Measurements from ENCODE around the gene HOXC9.

The HOXC9 gene

DNA sequence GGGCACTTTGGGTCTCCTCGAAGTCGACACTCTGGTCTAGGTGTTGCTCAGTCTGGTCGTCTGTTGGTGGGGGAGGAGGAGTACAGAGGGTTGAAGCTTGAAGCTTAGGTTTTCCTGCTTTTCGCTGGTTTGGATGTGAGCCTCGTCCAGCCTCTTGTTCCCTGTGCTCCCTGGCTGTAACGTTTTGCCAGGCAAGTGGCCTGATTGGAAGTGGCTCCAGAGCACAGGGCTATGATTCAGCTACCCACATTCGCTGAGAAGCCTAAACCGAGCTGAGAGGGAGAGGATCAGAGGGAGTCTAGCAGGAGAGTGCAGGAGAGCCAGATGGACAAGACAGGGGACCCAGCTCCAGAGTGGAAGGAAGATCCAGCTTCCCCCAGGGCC lies 8.9 kb upstream of the HOXC9 start (continued):
- TF ChIP-seq ZNF394 (tag by site-specific recombination; IDR thresholded peaks at IDR 0.05; ENCODE audit: borderline replicate concordance) = peak; percentile 23; the same call in 1 of the 2 replicates
- no peak for TF ChIP-seq OSR2 (tag by site-specific recombination; IDR thresholded peaks at IDR 0.05)
- TF ChIP-seq, protein P1, sequence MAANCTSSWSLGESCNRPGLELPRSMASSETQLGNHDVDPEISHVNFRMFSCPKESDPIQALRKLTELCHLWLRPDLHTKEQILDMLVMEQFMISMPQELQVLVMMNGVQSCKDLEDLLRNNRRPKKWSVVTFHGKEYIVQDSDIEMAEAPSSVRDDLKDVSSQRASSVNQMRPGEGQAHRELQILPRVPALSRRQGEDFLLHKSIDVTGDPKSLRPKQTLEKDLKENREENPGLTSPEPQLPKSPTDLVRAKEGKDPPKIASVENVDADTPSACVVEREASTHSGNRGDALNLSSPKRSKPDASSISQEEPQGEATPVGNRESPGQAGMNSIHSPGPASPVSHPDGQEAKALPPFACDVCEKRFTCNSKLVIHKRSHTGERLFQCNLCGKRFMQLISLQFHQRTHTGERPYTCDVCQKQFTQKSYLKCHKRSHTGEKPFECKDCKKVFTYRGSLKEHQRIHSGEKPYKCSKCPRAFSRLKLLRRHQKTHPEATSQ (tag by site-specific recombination; IDR thresholded peaks at IDR 0.05) = no peak
- no peak for TF ChIP-seq ZNF423 (tag by site-specific recombination; IDR thresholded peaks at IDR 0.05)
- TF ChIP-seq, protein P2, sequence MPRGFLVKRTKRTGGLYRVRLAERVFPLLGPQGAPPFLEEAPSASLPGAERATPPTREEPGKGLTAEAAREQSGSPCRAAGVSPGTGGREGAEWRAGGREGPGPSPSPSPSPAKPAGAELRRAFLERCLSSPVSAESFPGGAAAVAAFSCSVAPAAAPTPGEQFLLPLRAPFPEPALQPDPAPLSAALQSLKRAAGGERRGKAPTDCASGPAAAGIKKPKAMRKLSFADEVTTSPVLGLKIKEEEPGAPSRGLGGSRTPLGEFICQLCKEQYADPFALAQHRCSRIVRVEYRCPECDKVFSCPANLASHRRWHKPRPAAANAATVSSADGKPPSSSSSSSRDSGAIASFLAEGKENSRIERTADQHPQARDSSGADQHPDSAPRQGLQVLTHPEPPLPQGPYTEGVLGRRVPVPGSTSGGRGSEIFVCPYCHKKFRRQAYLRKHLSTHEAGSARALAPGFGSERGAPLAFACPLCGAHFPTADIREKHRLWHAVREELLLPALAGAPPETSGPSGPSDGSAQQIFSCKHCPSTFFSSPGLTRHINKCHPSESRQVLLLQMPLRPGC (tag by site-specific recombination; IDR thresholded peaks at IDR 0.05) = no peak
- TF ChIP-seq ZBTB17 (tag by site-specific recombination; IDR thresholded peaks at IDR 0.05) = peak; percentile 97
- no peak for TF ChIP-seq GLI2 (tag by site-specific recombination; IDR thresholded peaks at IDR 0.05; ENCODE audit: borderline replicate concordance, low read depth)
- no peak for TF ChIP-seq KLF8 (tag by site-specific recombination; IDR thresholded peaks at IDR 0.05)
- TF ChIP-seq ZNF341 (tag by site-specific recombination; IDR thresholded peaks at IDR 0.05; ENCODE audit: low read depth) = peak; percentile 45; the same call in 1 of the 2 replicates
- no peak for TF ChIP-seq ZNF548 (tag by site-specific recombination; IDR thresholded peaks at IDR 0.05)
- no peak for TF ChIP-seq REPIN1 (tag by site-specific recombination; IDR thresholded peaks at IDR 0.05; ENCODE audit: low read depth)
- TF ChIP-seq ZNF175 (tag by site-specific recombination; IDR thresholded peaks at IDR 0.05) = no peak
- TF ChIP-seq ZNF133 (tag by site-specific recombination; IDR thresholded peaks at IDR 0.05) = no peak
- TF ChIP-seq, protein P3, sequence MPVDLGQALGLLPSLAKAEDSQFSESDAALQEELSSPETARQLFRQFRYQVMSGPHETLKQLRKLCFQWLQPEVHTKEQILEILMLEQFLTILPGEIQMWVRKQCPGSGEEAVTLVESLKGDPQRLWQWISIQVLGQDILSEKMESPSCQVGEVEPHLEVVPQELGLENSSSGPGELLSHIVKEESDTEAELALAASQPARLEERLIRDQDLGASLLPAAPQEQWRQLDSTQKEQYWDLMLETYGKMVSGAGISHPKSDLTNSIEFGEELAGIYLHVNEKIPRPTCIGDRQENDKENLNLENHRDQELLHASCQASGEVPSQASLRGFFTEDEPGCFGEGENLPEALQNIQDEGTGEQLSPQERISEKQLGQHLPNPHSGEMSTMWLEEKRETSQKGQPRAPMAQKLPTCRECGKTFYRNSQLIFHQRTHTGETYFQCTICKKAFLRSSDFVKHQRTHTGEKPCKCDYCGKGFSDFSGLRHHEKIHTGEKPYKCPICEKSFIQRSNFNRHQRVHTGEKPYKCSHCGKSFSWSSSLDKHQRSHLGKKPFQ (tag by site-specific recombination; IDR thresholded peaks at IDR 0.05) = no peak
- TF ChIP-seq ZNF670 (tag by site-specific recombination; IDR thresholded peaks at IDR 0.05; ENCODE audit: low read depth) = no peak
- TF ChIP-seq ZNF16 (tag by site-specific recombination; IDR thresholded peaks at IDR 0.05; ENCODE audit: low read depth) = no peak
- TF ChIP-seq ZFP37 (tag by site-specific recombination; IDR thresholded peaks at IDR 0.05) = no peak
- TF ChIP-seq ZNF776 (tag by site-specific recombination; IDR thresholded peaks at IDR 0.05; ENCODE audit: borderline replicate concordance) = no peak
- TF ChIP-seq ZNF76 (tag by site-specific recombination; IDR thresholded peaks at IDR 0.05; ENCODE audit: borderline replicate concordance, low read depth) = 0 out of 2 replicates have a peak, but pooled peaks have one; percentile 11
- no peak for TF ChIP-seq ZNF10 (tag by site-specific recombination; IDR thresholded peaks at IDR 0.05)
- TF ChIP-seq, protein P4, sequence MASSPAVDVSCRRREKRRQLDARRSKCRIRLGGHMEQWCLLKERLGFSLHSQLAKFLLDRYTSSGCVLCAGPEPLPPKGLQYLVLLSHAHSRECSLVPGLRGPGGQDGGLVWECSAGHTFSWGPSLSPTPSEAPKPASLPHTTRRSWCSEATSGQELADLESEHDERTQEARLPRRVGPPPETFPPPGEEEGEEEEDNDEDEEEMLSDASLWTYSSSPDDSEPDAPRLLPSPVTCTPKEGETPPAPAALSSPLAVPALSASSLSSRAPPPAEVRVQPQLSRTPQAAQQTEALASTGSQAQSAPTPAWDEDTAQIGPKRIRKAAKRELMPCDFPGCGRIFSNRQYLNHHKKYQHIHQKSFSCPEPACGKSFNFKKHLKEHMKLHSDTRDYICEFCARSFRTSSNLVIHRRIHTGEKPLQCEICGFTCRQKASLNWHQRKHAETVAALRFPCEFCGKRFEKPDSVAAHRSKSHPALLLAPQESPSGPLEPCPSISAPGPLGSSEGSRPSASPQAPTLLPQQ (tag by site-specific recombination; IDR thresholded peaks at IDR 0.05) = no peak
- TF ChIP-seq ZXDB (tag by site-specific recombination; IDR thresholded peaks at IDR 0.05) = peak; percentile 23; the same call in 1 of the 2 replicates
- no peak for TF ChIP-seq ZBTB21 (tag by site-specific recombination; IDR thresholded peaks at IDR 0.05)
- TF ChIP-seq, protein P5, sequence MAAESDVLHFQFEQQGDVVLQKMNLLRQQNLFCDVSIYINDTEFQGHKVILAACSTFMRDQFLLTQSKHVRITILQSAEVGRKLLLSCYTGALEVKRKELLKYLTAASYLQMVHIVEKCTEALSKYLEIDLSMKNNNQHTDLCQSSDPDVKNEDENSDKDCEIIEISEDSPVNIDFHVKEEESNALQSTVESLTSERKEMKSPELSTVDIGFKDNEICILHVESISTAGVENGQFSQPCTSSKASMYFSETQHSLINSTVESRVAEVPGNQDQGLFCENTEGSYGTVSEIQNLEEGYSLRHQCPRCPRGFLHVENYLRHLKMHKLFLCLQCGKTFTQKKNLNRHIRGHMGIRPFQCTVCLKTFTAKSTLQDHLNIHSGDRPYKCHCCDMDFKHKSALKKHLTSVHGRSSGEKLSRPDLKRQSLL (tag by site-specific recombination; IDR thresholded peaks at IDR 0.05) = peak; percentile 93
- TF ChIP-seq ZNF335 (tag by site-specific recombination; conservative IDR thresholded peaks at IDR 0.05) = peak; percentile 29; the same call in 1 of the 2 replicates
- TF ChIP-seq, protein P6, sequence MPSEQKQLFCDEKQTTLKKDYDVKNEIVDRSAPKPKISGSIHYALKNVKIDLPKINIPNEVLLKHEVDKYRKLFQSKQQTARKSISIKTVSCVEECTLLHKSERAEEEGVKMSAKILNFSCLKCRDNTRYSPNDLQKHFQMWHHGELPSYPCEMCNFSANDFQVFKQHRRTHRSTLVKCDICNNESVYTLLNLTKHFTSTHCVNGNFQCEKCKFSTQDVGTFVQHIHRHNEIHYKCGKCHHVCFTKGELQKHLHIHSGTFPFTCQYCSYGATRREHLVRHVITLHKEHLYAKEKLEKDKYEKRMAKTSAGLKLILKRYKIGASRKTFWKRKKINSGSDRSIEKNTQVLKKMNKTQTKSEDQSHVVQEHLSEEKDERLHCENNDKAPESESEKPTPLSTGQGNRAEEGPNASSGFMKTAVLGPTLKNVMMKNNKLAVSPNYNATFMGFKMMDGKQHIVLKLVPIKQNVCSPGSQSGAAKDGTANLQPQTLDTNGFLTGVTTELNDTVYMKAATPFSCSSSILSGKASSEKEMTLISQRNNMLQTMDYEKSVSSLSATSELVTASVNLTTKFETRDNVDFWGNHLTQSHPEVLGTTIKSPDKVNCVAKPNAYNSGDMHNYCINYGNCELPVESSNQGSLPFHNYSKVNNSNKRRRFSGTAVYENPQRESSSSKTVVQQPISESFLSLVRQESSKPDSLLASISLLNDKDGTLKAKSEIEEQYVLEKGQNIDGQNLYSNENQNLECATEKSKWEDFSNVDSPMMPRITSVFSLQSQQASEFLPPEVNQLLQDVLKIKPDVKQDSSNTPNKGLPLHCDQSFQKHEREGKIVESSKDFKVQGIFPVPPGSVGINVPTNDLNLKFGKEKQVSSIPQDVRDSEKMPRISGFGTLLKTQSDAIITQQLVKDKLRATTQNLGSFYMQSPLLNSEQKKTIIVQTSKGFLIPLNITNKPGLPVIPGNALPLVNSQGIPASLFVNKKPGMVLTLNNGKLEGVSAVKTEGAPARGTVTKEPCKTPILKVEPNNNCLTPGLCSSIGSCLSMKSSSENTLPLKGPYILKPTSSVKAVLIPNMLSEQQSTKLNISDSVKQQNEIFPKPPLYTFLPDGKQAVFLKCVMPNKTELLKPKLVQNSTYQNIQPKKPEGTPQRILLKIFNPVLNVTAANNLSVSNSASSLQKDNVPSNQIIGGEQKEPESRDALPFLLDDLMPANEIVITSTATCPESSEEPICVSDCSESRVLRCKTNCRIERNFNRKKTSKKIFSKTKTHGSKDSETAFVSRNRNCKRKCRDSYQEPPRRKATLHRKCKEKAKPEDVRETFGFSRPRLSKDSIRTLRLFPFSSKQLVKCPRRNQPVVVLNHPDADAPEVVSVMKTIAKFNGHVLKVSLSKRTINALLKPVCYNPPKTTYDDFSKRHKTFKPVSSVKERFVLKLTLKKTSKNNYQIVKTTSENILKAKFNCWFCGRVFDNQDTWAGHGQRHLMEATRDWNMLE (tag by site-specific recombination; conservative IDR thresholded peaks at IDR 0.05; ENCODE audit: low read depth) = no peak
- no peak for TF ChIP-seq ZNF555 (tag by site-specific recombination; conservative IDR thresholded peaks at IDR 0.05)
- no peak for TF ChIP-seq TCF7L2 (IDR thresholded peaks at IDR 0.05; ENCODE audit: borderline replicate concordance, low read depth, low read length)
- TF ChIP-seq ZNF623 (tag by site-specific recombination; IDR thresholded peaks at IDR 0.05) = no peak

All from HEK293 (cell line).